Measurements from ENCODE around the gene MSLN. TPM values are rescaled to one million over a fixed set of nuclear protein-coding genes. Genes with fewer than 3 reads are reported as not detected.

The MSLN gene
- 1.3 and 13.5 TPM in 2 replicates for total RNA-seq

- peak; percentile 33 for DNase-seq (ENCODE audit: low read depth)
These were observed at the start of gene MSLN for GRCh38 chr16:760545-761343. TSS of gene MSLN (plus strand) at chr16:760734. CDS start at chr16:762681, 1,947 bp downstream.

GRCh38 chr16:711084-711483, 49.5 kb upstream of the MSLN start:
- DNase-seq (ENCODE audit: low read depth) = no peak

GRCh38 chr16:711548-712320, 48.8 kb upstream of the MSLN start:
- DNase-seq (ENCODE audit: low read depth) = peak; percentile 15

- DNase-seq (ENCODE audit: low read depth) = peak; percentile 98
These were observed 47.7 kb upstream of the MSLN start for GRCh38 chr16:712740-713250.

GRCh38 chr16:714079-714478, 46.5 kb upstream of the MSLN start:
- no peak for DNase-seq (ENCODE audit: low read depth)

GRCh38 chr16:714558-715476, 45.7 kb upstream of the MSLN start, which contains the start of gene METRN:
TSS of gene METRN (plus strand) at chr16:715118. CDS start at chr16:715290, 172 bp downstream.
- DNase-seq (ENCODE audit: low read depth) = peak; percentile 30

- DNase-seq (ENCODE audit: low read depth) = no peak
These were observed 44.9 kb upstream of the MSLN start for GRCh38 chr16:715477-716199.

GRCh38 chr16:716200-716568, 44.4 kb upstream of the MSLN start:
- DNase-seq (ENCODE audit: low read depth) = peak; percentile 35

- no peak for DNase-seq (ENCODE audit: low read depth)
These were observed 43.7 kb upstream of the MSLN start for GRCh38 chr16:716768-717325.

- DNase-seq (ENCODE audit: low read depth) = no peak
These were observed 42.9 kb upstream of the MSLN start for GRCh38 chr16:717450-718245.

- no peak for DNase-seq (ENCODE audit: low read depth)
These were observed 42.1 kb upstream of the MSLN start for GRCh38 chr16:718389-718788.

- DNase-seq (ENCODE audit: low read depth) = no peak
These were observed 41.6 kb upstream of the MSLN start for GRCh38 chr16:718922-719321.

GRCh38 chr16:719815-720446, 40.6 kb upstream of the MSLN start:
- peak; percentile 23 for DNase-seq (ENCODE audit: low read depth)

GRCh38 chr16:720447-720989, 40.0 kb upstream of the MSLN start:
- peak; percentile 31 for DNase-seq (ENCODE audit: low read depth)

GRCh38 chr16:720990-721764, 39.4 kb upstream of the MSLN start, which contains the start of gene ANTKMT:
TSS of gene ANTKMT (plus strand) at chr16:721146. CDS start at chr16:721275, 129 bp downstream.
- DNase-seq (ENCODE audit: low read depth) = peak; percentile 44

- DNase-seq (ENCODE audit: low read depth) = no peak
These were observed 38.6 kb upstream of the MSLN start for GRCh38 chr16:721765-722540.
